HG02884 (cell line): Measurements from ENCODE around the gene SPATA20.

ENCODE experiments used
- ATAC-seq: cut with Tn5 transposase; IDR thresholded peaks from one replicate; pipeline ENCODE4 v1.9.1; 2021; ENCODE audit warnings: mild to moderate bottlenecking, moderate library complexity; ENCODE audit not compliant: unreplicated experiment

Gene SPATA20

DNA sequence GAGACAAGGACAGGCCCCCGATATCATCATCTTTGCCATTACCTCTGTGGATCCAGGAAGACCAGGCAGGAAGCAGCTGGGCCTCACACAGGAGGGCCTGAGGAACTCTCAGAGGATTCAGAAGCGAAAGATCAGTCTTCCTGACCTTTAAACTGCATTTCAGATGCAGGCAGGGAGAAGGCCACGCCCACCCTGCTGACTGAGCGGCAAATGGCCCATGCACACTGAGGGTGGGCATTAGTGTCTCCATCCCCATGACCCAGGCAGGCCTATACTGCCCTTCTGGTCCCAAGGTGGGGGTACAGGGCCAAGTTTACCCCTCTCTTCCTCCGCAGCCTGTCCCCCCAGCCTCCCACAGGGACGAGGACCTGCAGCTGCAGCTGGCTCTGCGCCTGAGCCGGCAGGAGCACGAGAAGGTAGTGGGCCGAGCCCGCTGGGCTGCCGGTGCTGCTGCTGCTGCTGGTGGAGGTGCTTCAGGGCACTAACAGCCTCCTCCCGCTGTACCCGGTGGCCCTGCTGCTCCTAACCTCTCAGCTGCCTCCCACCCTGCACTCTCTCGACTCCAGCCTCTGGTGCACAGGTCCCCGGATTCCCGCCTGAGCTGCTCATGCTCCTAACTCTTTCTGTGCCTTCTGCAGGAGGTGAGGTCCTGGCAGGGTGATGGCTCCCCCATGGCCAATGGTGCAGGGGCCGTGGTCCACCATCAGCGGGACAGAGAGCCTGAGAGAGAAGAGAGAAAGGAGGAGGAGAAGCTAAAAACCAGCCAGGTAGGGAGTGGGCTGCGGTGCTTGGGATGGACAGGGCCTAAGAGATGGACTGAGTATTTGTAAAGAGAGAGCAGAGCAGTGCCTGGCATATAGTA, 8.2 kb upstream of the SPATA20 start:
- ATAC-seq, result no peak

DNA sequence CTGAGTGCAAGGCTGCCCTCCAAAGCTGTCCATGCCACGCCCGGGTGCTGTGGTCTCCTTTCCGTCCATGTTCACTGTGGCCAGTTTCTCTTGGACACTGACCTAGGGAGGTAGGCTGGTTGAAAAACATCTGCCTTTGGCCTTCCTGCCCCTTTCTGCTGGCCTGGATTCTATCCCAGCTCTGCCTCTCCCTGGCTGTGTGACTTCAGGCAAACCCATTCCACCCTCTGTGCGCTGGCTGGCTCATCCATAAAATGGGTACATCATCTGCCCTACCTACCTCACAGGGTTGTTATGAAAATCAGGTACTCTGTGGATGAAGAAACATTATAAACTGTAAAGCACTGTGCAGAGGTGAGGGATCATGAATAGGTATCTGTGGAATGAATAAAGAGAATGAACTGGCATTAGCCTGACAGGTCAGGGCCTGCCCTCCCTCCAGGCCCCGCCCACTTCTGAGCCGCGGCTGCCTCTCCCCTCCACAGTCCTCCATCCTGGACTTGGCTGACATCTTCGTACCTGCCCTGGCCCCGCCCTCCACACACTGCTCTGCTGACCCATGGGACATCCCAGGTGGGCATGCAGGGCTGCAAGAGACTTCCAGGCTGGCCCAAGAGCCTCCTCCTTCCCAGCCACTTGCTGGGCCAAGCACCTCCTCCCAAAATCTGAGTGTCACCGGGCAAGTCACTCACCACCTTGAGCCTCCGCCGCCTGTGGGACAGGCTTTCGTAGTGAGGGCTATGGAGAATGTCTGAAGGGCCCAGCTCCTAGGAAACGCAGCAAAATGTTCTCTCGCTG, 7.0 kb upstream of the SPATA20 start:
- ATAC-seq, result no peak

DNA sequence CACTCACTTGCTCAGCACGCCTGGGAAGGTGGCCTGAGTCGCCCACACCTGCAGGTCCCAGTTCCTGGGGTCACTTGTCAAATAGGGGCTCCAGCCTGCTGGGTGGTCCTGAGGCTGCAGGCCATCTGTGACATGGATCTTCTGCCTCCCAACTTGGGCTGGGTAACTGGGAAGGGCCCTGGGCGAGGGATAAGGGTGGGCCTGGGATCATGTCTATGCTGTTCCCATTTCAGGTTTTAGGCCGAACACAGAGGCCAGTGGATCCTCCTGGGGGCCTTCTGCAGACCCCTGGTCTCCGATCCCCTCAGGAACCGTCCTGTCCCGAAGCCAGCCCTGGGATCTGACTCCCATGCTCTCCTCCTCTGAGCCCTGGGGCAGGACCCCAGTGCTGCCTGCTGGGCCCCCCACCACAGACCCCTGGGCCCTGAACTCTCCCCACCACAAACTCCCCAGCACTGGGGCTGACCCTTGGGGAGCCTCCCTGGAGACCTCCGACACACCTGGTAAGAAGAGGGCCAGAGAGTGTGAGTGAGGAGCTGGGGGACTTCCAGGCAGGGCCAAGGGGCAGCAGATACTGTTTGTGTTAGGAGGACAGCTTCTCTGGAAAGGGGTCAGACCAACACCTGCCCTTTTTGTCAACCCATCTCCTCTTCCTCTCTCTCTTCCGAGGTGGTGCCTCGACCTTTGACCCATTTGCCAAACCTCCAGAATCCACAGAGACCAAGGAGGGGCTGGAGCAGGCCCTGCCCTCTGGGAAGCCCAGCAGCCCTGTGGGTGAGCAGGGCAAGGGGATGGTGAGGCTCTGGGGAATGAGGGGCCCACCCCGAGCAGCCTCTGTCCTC, 6.2 kb upstream of the SPATA20 start:
- ATAC-seq, result no peak

DNA sequence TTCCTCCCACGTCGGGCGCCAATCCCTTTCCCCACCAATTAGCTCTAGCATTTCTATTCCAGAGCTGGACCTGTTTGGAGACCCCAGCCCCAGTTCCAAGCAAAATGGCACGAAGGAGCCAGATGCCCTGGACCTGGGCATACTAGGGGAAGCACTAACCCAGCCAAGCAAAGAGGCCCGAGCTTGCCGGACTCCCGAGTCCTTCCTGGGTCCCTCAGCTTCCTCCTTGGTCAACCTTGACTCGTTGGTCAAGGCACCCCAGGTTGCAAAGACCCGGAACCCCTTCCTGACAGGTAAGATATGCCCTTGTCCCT, 5.6 kb upstream of the SPATA20 start:
- no peak for ATAC-seq

DNA sequence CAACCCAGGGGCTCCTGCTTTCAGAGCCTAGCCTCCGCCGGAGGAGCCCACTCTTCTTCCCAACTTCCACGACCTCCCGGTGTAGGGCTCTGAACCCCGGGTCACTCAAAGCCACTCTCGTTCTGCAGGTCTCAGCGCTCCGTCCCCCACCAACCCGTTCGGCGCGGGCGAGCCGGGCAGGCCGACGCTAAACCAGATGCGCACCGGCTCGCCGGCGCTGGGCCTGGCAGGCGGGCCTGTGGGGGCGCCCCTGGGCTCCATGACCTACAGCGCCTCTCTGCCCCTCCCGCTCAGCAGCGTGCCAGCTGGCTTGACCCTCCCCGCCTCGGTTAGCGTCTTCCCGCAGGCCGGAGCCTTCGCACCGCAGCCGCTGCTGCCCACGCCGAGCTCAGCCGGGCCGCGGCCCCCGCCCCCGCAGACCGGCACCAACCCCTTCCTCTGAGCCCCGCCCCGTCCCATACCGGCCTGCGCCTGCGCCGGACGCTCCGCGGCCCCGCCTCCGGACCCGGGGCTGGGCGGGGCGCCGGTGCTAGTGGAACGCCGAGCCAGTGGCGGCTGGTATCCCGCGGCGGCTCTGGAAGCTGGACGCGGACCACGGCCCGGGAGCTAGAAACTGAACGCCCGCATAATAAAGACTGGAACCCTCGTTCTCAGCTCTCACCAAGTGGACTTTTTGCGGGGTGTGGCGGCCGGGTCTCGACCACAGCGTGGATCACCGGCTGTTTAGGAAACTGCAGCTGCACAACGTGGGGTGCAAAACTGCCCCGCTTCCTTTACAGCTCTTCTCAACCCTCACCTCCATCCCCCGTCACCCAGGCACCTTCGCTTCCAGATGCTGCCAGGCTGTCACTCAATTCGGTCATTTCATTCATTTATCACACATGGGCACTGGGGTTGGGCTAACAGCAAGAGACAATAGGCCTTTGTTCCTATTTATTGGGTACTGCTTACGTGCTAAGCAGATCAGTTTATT, 5.0 kb upstream of the SPATA20 start:
- ATAC-seq, result peak; percentile 59

DNA sequence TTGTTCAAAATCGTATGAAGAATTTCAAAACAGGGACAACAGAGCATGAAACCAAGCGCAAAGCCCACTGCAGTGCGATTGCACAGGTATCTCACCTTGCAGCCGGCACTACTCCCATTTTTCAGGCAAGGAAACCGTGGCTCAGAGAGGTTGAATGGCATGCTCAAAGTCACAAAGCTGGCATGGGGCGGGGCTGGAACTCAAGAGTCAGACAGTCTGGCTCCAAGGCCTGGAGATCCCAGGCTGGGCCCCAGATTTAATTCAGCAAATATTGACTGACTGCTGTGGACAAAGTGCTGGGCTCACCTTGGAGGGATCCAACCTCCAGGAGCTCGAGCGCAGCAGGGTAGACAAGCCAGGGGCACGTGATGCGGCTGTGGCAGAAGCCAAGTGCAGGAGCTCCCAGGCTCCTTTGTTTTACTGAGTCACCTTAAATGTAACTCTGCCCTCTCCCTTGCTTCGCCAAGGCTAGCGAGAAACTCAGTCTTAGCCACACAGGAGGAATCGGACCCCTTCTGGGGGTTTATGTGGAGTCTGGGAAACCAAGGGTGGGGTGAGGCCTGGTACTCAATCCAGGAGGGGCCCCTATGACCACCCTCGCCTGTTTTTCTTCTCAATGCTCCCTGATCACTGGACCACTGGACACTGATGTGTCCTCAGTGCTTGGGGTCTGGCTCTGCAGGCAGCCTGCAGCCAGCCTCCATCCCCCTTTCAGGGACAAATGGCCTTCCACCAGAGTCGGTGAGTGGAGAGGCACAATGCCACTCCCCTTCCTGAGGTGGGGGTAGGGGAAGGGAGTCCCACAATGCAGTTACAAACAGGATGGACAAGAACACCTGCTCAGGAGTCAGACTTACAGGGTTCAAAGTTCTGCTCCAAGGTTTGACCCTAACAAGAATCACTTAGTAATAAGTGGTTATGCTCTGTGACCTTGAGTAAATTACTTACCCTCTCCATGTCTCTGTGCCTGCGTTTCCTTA, 3.9 kb upstream of the SPATA20 start:
- ATAC-seq, result no peak

DNA sequence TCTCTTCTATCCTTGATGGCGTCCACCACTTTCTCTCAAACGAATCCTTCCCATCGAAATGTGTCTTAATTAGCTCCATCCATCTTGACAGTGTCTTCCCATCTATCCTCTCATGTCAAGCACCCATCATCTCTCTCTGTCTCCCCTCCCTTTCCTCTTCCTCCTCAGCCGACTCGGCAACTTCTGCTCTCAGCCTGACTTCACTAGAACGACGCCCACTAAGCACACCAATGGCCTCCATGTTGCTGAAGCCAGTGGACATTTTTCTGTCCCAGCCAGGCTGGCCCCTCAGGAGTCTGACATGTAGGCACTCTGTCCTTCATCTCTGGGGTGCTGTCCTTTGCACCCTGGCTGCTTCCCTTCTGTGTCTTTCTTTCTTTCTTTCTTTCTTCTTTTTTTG, 2.5 kb upstream of the SPATA20 start:
- no peak for ATAC-seq

DNA sequence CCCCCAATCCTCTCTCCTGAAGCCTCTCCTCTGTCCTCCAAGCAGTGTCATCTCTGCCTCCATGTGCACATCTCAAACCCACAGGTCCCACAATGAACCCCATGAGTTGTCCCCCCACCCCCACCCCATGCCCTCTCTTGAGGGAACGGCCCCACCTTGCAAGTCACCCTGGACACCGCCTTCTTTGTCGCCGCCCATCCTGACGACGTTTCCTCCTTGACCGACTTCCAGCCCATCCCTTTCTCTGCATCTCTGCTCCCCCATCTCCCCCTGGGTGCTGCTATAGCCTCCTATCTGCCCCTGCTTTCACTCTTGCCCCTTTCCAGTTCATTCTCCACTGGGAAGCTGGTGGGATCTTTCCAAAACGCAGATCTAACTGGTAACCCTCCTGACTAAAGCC, 1.7 kb upstream of the SPATA20 start:
- ATAC-seq, result no peak

DNA sequence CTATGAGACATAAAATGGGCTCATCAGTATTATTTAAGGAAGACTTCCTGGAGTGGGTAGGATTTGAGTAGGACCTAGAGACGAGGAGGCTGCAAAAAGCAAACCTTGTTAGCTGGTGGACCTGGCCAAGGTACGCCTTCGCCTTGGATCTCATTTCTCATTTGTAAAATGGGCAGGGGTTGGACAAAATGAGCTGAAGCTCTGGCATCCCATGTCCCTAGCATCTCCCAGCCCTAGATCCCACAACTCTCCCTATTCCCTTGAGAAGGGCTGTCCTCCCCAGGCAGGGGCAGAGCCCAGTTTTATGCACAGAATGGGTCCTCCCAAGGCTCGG, 306 bp upstream of the SPATA20 start:
- ATAC-seq, result no peak

DNA sequence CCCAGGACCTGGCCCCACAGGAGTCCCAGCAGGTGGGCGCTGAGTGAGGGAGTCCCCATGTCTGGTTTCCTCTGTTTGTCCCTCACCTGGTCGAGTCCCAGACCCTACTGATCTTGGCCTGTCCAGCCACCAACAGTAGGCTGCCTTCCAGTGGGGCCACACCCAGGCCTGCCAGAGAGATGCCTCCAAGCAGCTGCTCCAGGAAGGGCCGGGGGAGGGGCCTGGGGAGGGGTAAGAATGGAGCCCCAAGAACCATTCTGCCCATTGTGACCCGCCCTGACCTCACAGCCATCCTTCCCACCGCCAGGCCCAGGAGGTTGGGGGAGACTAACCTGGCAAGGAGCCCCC, 736 bp downstream of the SPATA20 start:
- no peak for ATAC-seq

DNA sequence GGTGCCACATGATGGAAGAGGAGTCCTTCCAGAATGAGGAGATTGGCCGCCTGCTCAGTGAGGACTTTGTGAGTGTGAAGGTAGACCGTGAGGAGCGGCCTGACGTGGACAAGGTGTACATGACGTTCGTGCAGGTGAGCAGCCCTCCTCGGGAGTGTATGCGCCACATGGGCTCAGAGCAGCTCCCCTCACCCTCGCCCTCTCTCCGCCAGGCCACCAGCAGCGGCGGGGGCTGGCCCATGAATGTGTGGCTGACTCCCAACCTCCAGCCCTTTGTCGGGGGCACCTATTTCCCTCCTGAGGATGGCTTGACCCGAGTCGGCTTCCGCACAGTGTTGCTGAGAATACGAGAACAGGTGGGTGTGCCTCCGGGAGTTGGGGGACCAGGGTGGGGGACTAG, 1.9 kb downstream of the SPATA20 start:
- no peak for ATAC-seq

DNA sequence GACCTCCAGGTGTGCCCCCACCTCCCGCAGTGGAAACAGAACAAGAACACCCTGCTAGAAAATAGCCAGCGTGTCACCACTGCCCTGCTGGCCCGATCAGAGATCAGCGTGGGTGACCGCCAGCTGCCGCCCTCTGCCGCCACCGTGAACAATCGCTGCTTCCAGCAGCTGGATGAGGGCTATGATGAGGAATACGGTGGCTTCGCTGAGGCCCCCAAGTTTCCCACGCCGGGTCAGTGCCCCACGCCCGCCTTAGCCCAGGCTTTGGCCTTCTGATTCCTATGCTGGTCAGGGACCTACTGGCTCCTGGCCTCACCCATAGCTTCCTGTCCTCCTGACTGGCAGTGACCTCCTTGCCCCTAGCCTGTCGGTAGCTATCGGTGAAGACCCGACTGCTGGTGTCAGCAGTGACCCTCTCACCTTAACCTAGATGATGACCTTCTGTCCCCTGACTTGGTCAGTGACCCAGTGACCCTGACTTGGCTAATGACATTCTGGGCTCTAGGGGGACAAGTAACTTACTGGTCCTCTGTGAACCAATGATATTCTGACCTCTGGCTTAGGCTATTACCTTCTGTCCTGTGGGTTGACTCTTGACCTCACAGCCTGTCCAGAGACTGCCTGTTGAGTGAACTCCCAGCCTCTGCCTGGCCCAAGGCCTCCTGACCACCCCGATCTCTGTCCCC, 2.4 kb downstream of the SPATA20 start:
- ATAC-seq, result no peak

DNA sequence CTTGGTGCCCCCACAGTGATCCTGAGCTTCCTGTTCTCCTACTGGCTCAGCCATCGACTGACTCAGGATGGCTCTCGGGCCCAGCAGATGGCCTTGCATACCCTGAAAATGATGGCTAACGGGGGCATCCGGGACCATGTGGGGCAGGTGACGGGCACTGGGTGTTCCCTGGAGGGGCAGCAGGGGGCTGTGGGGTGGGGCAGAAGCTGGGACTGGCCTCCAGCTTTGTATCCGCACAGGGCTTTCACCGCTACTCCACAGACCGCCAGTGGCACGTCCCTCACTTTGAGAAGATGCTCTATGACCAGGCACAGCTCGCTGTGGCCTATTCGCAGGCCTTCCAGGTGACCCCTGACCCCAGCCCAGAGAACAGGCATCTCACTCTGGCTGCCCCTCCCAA, 3.0 kb downstream of the SPATA20 start:
- no peak for ATAC-seq

DNA sequence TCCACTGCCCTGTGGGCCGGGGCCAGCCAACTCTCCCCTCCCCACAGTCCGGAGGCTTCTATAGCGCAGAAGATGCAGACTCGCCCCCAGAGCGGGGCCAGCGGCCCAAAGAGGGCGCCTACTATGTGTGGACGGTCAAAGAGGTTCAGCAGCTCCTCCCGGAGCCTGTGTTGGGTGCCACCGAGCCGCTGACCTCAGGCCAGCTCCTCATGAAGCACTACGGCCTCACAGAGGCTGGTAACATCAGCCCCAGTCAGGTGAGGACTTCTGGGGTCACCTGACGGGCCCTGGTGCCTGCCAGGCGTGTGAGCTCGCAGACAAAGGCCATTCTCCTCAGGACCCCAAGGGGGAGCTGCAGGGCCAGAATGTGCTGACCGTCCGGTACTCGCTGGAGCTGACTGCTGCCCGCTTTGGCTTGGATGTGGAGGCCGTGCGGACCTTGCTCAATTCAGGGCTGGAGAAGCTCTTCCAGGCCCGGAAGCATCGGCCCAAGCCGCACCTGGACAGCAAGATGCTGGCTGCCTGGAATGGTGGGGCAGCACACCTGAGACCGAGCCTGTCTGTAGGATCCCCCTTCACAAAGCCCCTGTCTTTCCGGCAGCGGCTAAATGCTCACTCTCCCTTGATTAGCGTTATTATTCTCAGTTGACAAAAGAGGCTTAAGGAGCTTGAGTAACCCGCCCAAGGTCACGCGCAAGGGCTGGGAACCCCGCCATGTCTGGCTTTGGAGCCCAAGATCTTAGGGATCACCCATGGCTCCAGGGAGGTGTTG, 3.9 kb downstream of the SPATA20 start:
- no peak for ATAC-seq

DNA sequence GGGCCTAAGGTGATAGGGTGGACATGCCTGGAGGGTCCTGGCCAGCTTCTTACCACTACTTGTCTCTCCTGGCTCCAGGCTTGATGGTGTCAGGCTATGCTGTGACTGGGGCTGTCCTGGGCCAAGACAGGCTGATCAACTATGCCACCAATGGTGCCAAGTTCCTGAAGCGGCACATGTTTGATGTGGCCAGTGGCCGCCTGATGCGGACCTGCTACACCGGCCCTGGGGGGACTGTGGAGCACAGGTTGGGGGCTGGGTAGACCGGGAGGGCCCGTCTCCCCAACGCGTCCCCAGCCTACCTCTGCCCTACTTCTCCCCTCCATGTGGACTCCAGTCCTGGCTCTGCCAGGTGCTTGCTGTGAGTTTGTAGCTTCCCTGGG, 4.5 kb downstream of the SPATA20 start:
- no peak for ATAC-seq

DNA sequence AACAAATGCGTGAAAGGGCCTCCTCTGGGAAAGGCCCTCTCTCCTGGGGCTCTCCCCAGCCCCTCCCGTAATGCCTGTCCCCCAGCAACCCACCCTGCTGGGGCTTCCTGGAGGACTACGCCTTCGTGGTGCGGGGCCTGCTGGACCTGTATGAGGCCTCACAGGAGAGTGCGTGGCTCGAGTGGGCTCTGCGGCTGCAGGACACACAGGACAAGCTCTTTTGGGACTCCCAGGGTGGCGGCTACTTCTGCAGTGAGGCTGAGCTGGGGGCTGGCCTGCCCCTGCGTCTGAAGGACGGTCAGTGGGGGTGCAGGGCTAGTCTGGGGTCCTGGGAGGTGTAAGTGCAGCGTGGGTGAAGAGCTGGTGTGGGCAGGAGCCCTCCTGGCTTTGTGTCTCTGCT, 4.9 kb downstream of the SPATA20 start:
- no peak for ATAC-seq

DNA sequence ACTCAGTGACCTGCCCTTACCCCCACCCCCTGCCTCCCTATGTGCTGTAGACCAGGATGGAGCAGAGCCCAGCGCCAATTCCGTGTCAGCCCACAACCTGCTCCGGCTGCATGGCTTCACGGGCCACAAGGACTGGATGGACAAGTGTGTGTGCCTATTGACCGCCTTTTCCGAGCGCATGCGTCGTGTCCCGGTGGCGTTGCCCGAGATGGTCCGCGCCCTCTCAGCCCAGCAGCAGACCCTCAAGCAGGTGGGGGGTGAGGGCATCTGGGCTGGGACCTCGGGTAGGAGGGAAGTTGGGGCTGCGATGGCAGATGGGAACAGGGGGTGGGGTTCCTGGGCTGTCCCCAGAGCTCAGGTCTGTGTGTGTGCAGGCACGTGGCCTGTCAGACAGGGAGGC, 7.2 kb downstream of the SPATA20 start:
- no peak for ATAC-seq

DNA sequence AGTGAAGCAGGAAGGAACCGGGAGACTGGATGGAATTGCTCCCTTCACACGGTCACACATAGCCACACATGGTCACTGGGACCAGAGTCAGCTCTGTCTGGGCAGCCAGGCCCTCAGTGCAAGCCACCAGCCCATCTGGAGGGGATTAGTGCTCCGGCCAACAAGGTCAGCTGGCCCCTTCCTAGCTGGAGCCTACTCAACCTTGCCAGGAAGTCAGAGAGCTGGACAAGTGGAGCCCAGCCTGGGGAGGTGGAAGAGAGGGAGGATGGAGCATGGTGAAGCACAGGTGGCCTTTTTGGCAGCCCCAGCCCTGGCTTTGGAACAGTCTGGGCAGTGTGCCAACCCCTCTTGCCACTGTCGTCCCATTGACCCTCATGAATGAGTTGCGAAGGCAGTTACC, 9.8 kb downstream of the SPATA20 start:
- ATAC-seq, result no peak
